ENCODE measurements around the gene DOCK1.

The DOCK1 gene

GRCh38 chr10:126959906-126960685 is 54.9 kb downstream of the DOCK1 start:
- no peak for DNase-seq
- H3K36me3 ChIP-seq (replicated peaks; ENCODE audit: insufficient read depth, low read length) = no peaks in the 10 kb centered on the region
- no peak overlapping the region for H3K4me2 ChIP-seq (ENCODE audit: low read depth, low read length)
- no peaks in the 10 kb centered on the region for H3K9me2 ChIP-seq (replicated peaks; ENCODE audit: insufficient read depth, low read length)
- no peak overlapping the region for H3K27ac ChIP-seq (ENCODE audit: low read length)
- H3K9ac ChIP-seq (ENCODE audit: low read length) = no peak overlapping the region
- no peaks in the 10 kb centered on the region for H3K9me3 ChIP-seq (replicated peaks; ENCODE audit: insufficient read depth, low read length)
- no peak for TF ChIP-seq EZH2 (optimal IDR thresholded peaks at IDR 0.05; ENCODE audit: low read depth, low read length)
- no peak for TF ChIP-seq EZH2phosphoT487 (IDR thresholded peaks at IDR 0.05; ENCODE audit: low read length)
- no peak for TF ChIP-seq CTCF (IDR thresholded peaks at IDR 0.05; ENCODE audit: low read length)
- H3K4me3 ChIP-seq (ENCODE audit: low read length) = no peak overlapping the region
- no peaks in the 10 kb centered on the region for H3K4me1 ChIP-seq (ENCODE audit: low read length)
- no peaks in the 10 kb centered on the region for H3K27me3 ChIP-seq (replicated peaks; ENCODE audit: insufficient read depth, low read length)
- H2AFZ ChIP-seq (ENCODE audit: low read length) = no peak overlapping the region
- no peaks in the 10 kb centered on the region for H3K79me2 ChIP-seq (ENCODE audit: low read length)
- H4K20me1 ChIP-seq (ENCODE audit: insufficient read depth, low read length) = no peaks in the 10 kb centered on the region
- H3F3A ChIP-seq (ENCODE audit: insufficient read depth, low read length) = no peaks in the 10 kb centered on the region

- no peaks in the 10 kb centered on the region for H3K9me2 ChIP-seq (replicated peaks; ENCODE audit: insufficient read depth, low read length)
- no peaks in the 10 kb centered on the region for H3K9me3 ChIP-seq (replicated peaks; ENCODE audit: insufficient read depth, low read length)
- no peak overlapping the region for H2AFZ ChIP-seq (ENCODE audit: low read length)
- H3K27ac ChIP-seq (ENCODE audit: low read length) = no peak overlapping the region
- H3K79me2 ChIP-seq (ENCODE audit: low read length) = no peaks in the 10 kb centered on the region
- no peak overlapping the region for H3K4me2 ChIP-seq (ENCODE audit: low read depth, low read length)
- no peak for TF ChIP-seq EZH2phosphoT487 (IDR thresholded peaks at IDR 0.05; ENCODE audit: low read length)
- no peak for TF ChIP-seq CTCF (IDR thresholded peaks at IDR 0.05; ENCODE audit: low read length)
- no peak for TF ChIP-seq EZH2 (optimal IDR thresholded peaks at IDR 0.05; ENCODE audit: low read depth, low read length)
- no peaks in the 10 kb centered on the region for H3F3A ChIP-seq (ENCODE audit: insufficient read depth, low read length)
- H3K9ac ChIP-seq (ENCODE audit: low read length) = no peak overlapping the region
- H3K27me3 ChIP-seq (replicated peaks; ENCODE audit: insufficient read depth, low read length) = no peaks in the 10 kb centered on the region
- no peak overlapping the region for H3K4me3 ChIP-seq (ENCODE audit: low read length)
- H3K36me3 ChIP-seq (replicated peaks; ENCODE audit: insufficient read depth, low read length) = no peaks in the 10 kb centered on the region
- H3K4me1 ChIP-seq (ENCODE audit: low read length) = no peaks in the 10 kb centered on the region
- H4K20me1 ChIP-seq (ENCODE audit: insufficient read depth, low read length) = no peaks in the 10 kb centered on the region
- no peak for DNase-seq
Measured at GRCh38 chr10:126963354-126963753, 58.1 kb downstream of the DOCK1 start.

- H3K4me3 ChIP-seq (ENCODE audit: low read length) = no peak overlapping the region
- no peaks in the 10 kb centered on the region for H3K36me3 ChIP-seq (replicated peaks; ENCODE audit: insufficient read depth, low read length)
- TF ChIP-seq EZH2 (optimal IDR thresholded peaks at IDR 0.05; ENCODE audit: low read depth, low read length) (no peak), EZH2phosphoT487 (IDR thresholded peaks at IDR 0.05; ENCODE audit: low read length) (no peak), CTCF (IDR thresholded peaks at IDR 0.05; ENCODE audit: low read length) (no peak)
- H3K9ac ChIP-seq (ENCODE audit: low read length) = no peak overlapping the region
- H3K9me2 ChIP-seq (replicated peaks; ENCODE audit: insufficient read depth, low read length) = no peaks in the 10 kb centered on the region
- H3K79me2 ChIP-seq (ENCODE audit: low read length) = no peaks in the 10 kb centered on the region
- H3K27me3 ChIP-seq (replicated peaks; ENCODE audit: insufficient read depth, low read length) = no peaks in the 10 kb centered on the region
- no peaks in the 10 kb centered on the region for H4K20me1 ChIP-seq (ENCODE audit: insufficient read depth, low read length)
- H2AFZ ChIP-seq (ENCODE audit: low read length) = no peak overlapping the region
- no peak overlapping the region for H3K4me2 ChIP-seq (ENCODE audit: low read depth, low read length)
- H3K4me1 ChIP-seq (ENCODE audit: low read length) = no peaks in the 10 kb centered on the region
- no peaks in the 10 kb centered on the region for H3F3A ChIP-seq (ENCODE audit: insufficient read depth, low read length)
- no peak for DNase-seq
- H3K27ac ChIP-seq (ENCODE audit: low read length) = no peak overlapping the region
- no peaks in the 10 kb centered on the region for H3K9me3 ChIP-seq (replicated peaks; ENCODE audit: insufficient read depth, low read length)
Measured at GRCh38 chr10:126964190-126964589, 59.0 kb downstream of the DOCK1 start.

All from MM.1S (cell line).